Inflammatory macrophage treated with lipopolysaccharide for 4 hours (primary cell): ENCODE measurements around the gene NOXO1.
A peak's percentile ranks its signal among the peaks of the same experiment; 100 is the strongest.

ENCODE experiments used
- DNase-seq: peaks from one replicate; pipeline ENCODE4 v3.0.0-alpha.2; 2020

The NOXO1 gene

GRCh38 chr16:1997494-1998359, 16.5 kb upstream of the NOXO1 start:
- no peak for DNase-seq

- peak; percentile 46 for DNase-seq
These were observed 12.5 kb upstream of the NOXO1 start for GRCh38 chr16:1993731-1994131.

- DNase-seq = no peak
These were observed 11.5 kb upstream of the NOXO1 start for GRCh38 chr16:1992704-1993317.

- DNase-seq = peak; percentile 96
These were observed 10.9 kb upstream of the NOXO1 start for GRCh38 chr16:1991948-1992703.

GRCh38 chr16:1991588-1991947, 10.3 kb upstream of the NOXO1 start:
- DNase-seq = no peak

GRCh38 chr16:1991135-1991551, 9.9 kb upstream of the NOXO1 start:
- DNase-seq = peak; percentile 45

GRCh38 chr16:1990351-1991134, 9.3 kb upstream of the NOXO1 start:
- no peak for DNase-seq

GRCh38 chr16:1990101-1990350, 8.8 kb upstream of the NOXO1 start:
- DNase-seq = no peak

GRCh38 chr16:1989209-1990100, 8.2 kb upstream of the NOXO1 start, which contains the start of gene SYNGR3:
SYNGR3 (plus strand) TSS chr16:1989970; CDS start chr16:1990103, 133 bp downstream.
- DNase-seq = no peak

GRCh38 chr16:1987198-1987597, 5.9 kb upstream of the NOXO1 start:
- DNase-seq = no peak

GRCh38 chr16:1985466-1986150, 4.3 kb upstream of the NOXO1 start:
- no peak for DNase-seq

GRCh38 chr16:1984347-1985225, 3.3 kb upstream of the NOXO1 start:
- peak; percentile 8 for DNase-seq

- peak; percentile 92 for DNase-seq
These were observed 2.5 kb upstream of the NOXO1 start, which contains the start of gene GFER for GRCh38 chr16:1983544-1984346. GFER (plus strand) TSS chr16:1984193; CDS start chr16:1984219, 26 bp downstream.

- no peak for DNase-seq
These were observed 1.8 kb upstream of the NOXO1 start for GRCh38 chr16:1982991-1983543.

- no peak for DNase-seq
These were observed 754 bp upstream of the NOXO1 start for GRCh38 chr16:1982013-1982433.

GRCh38 chr16:1980770-1981087, 540 bp downstream of the NOXO1 start:
- DNase-seq = no peak

- no peak for DNase-seq
These were observed 1.1 kb downstream of the NOXO1 start for GRCh38 chr16:1980030-1980769.

- DNase-seq = no peak
These were observed 1.8 kb downstream of the NOXO1 start for GRCh38 chr16:1979271-1980029.
